ENCODE measurements around the gene AMHR2.

Gene AMHR2

GRCh38 chr12:53467082-53467481 is 43.4 kb downstream of the AMHR2 start:
- TF ChIP-seq, protein P1, sequence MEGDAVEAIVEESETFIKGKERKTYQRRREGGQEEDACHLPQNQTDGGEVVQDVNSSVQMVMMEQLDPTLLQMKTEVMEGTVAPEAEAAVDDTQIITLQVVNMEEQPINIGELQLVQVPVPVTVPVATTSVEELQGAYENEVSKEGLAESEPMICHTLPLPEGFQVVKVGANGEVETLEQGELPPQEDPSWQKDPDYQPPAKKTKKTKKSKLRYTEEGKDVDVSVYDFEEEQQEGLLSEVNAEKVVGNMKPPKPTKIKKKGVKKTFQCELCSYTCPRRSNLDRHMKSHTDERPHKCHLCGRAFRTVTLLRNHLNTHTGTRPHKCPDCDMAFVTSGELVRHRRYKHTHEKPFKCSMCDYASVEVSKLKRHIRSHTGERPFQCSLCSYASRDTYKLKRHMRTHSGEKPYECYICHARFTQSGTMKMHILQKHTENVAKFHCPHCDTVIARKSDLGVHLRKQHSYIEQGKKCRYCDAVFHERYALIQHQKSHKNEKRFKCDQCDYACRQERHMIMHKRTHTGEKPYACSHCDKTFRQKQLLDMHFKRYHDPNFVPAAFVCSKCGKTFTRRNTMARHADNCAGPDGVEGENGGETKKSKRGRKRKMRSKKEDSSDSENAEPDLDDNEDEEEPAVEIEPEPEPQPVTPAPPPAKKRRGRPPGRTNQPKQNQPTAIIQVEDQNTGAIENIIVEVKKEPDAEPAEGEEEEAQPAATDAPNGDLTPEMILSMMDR (IDR thresholded peaks at IDR 0.05) = no peak
- no peak overlapping the region for H3K27ac ChIP-seq
- DNase-seq (ENCODE audit: low spot score) = no peak
- H3K4me3 ChIP-seq = no peak overlapping the region

DNA sequence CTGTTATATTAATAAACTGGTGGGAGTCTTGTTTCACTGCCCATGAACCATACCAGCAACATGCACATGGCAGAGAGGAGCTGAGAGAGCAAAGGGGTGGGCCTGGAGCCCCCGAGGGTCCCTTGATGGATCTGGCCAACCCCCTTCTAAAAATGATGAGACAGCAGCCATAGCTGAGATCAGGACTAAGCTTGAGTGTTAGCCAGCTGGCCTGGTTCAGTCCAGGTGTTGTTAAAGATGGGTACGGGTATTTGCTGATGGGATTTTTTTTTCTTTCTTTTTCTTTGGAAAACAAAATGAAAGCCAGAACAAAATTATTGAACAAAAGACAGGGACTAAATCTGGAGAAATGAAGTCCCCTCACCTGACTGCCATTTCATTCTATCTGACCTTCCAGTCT is 44.2 kb downstream of the AMHR2 start:
- Histone ChIP-seq H3K4me3 (no peak overlapping the region), H3K27ac (no peak overlapping the region)
- no peak for DNase-seq (ENCODE audit: low spot score)
- TF ChIP-seq, protein P1 (IDR thresholded peaks at IDR 0.05) = no peak

DNA sequence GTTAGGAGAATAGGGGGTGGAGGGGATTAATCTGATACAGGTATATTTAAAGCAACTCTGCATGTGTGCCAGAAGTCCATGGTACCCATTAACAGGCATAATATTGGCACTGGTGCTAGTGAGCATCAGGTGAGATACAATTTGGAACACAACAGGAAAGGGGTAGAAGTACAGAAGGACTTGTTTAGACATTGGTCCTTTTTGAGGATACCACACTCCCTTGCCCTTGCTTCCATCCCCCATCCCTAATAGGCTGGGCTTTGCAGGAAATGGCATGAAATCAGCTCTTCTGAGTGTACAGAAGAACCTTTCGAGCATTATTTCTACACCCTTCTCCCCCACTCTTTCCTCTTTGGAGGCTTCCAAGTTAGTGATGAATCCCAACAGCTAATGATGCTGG is 44.6 kb downstream of the AMHR2 start:
- no peak for DNase-seq (ENCODE audit: low spot score)
- TF ChIP-seq, protein P1 (IDR thresholded peaks at IDR 0.05) = no peak
- Histone ChIP-seq H3K4me3 (no peak overlapping the region), H3K27ac (no peak overlapping the region)

- no peak for DNase-seq (ENCODE audit: low spot score)
- Histone ChIP-seq H3K4me3 (no peak overlapping the region), H3K27ac (peak overlapping the region in 1 of 2 donors; percentile 2)
- TF ChIP-seq, protein P1 (IDR thresholded peaks at IDR 0.05) = no peak
These were observed 48.5 kb downstream of the AMHR2 start for GRCh38 chr12:53472056-53472582.

DNA sequence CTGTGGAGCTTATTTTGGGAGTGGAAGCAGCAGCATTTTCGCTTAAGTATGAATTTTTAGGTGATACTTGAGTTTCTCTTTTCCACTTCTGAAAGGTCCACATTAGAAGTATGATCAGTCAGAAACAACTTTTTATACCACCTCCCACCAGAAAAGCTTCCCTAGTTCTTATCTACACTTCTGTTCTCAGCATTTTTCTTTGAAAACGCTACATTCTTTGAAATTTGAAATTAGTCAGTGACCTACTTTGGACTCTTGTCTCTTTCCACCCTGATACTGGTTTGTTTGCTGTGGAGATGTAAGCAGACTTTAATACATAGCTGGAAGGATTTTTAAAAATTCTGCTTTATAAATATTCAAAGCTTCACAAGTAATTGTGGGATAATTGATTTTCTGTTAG is 50.4 kb downstream of the AMHR2 start:
- Histone ChIP-seq H3K4me3 (no peak overlapping the region), H3K27ac (no peak overlapping the region)
- TF ChIP-seq, protein P1 (IDR thresholded peaks at IDR 0.05) = no peak
- DNase-seq (ENCODE audit: low spot score) = no peak

DNA sequence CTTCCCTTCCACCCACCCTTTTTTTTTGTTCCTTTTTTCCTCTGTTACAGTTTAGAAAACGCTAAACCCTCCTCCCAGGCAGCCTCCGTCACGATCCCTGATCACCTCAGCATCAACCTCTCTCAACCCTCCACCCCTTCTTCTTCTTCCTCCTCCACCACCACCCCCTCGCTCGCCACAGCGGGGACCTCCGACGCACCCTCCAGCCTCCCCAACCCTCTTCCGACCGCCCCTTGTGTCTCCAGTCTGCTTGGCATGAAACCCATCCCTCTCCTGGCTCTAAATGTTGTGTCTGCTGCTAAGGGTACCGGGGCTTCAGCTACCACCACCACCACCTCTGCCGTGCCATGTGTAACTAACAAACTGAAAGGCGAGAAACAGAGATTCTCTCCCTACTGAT is 51.2 kb downstream of the AMHR2 start:
- TF ChIP-seq, protein P1 (IDR thresholded peaks at IDR 0.05) = no peak
- Histone ChIP-seq H3K27ac (peak overlapping the region in 1 of 2 donors; percentile 35), H3K4me3 (no peak overlapping the region)
- no peak for DNase-seq (ENCODE audit: low spot score)

DNA sequence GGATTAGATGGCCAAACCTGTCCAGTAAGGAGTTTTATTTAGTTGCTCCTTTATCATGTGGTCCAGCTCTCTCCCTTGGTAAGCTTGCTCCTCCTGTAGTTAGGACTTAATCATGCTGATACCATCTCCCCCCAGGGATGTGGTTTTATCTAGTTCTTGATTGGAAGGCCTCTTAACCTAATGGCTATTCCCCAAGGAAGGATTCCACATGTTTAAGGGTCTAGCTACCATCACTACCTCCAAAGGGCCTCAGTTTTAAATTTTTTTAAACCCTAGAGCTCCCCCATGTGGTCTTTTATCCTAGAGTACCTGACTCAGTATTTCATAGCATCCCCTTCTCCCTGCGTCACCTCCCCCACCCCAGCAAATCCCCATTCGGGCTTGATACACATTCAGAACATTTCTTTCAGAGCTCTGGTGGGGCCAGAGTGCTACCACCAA is 53.1 kb downstream of the AMHR2 start:
- DNase-seq (ENCODE audit: low spot score) = no peak
- H3K27ac ChIP-seq = peak overlapping the region; percentile 23 to 24
- H3K4me3 ChIP-seq = no peak overlapping the region
- TF ChIP-seq, protein P1 (IDR thresholded peaks at IDR 0.05) = no peak

Measured in coronary artery (tissue), 2 donors.